Heart left ventricle (tissue), 16 donors: ENCODE data around the gene ZMIZ1. TPM values are rescaled to one million over a fixed set of nuclear protein-coding genes. Genes with fewer than 3 reads are reported as not detected.

ENCODE experiments used
- ATAC-seq, 4 donors: fragments of 200-7000 bp; cut with Tn5 transposase; one replicate each; pipeline ENCODE4 v1.9.1; 2020 to 2022; ENCODE audit warnings: moderate library complexity in 4 of 4, mild to moderate bottlenecking in 3 of 4, moderate number of reproducible peaks in 1 of 4
- DNase-seq, 5 donors: peaks; one replicate each; pipeline ENCODE4 v3.0.0-alpha.2; 2020
- H3K27ac ChIP-seq, 12 donors: fragments of 200-600 bp; sonication (generic) in 4 of 12; one replicate each; pipeline versions ENCODE4 v1.5.0 to v1.8.0; 2016 to 2022; ENCODE audit warnings: mild to moderate bottlenecking in 2 of 12
- H3K27me3 ChIP-seq, 9 donors: fragments of 200-600 bp; sonication (generic) in 2 of 9; one replicate each; pipeline versions ENCODE4 v1.5.1 to v1.8.0; 2016 to 2022; ENCODE audit warnings: mild to moderate bottlenecking in 3 of 9
- H3K36me3 ChIP-seq, 9 donors: fragments of 200-600 bp; sonication (generic) in 2 of 9; one replicate each; pipeline versions ENCODE4 v1.5.0 to v1.8.0; 2018 to 2022; ENCODE audit warnings: mild to moderate bottlenecking in 2 of 9
- H3K4me1 ChIP-seq, 12 donors: fragments of 200-600 bp; sonication (generic) in 4 of 12; one replicate each; pipeline versions ENCODE4 v1.5.0 to v1.8.0; 2016 to 2022; ENCODE audit warnings: mild to moderate bottlenecking in 3 of 12
- H3K4me3 ChIP-seq, 12 donors: fragments of 200-600 bp; sonication (generic) in 4 of 12; one replicate each; pipeline versions ENCODE4 v1.5.0 to v1.8.0; 2017 to 2022; ENCODE audit warnings: mild to moderate bottlenecking in 9 of 12, moderate library complexity in 4 of 12
- H3K9me3 ChIP-seq, 12 donors: fragments of 200-600 bp; sonication (generic) in 4 of 12; one replicate each; pipeline versions ENCODE4 v1.5.0 to v1.8.0; 2016 to 2022; ENCODE audit warnings: mild to moderate bottlenecking in 1 of 12
- CTCF ChIP-seq, 12 donors: fragments of 200-600 bp; sonication (generic) in 4 of 12; IDR thresholded peaks; one replicate each; pipeline versions ENCODE4 v1.5.0 to v1.8.0; 2018 to 2022; ENCODE audit warnings: antibody characterized with exemption in 12 of 12, mild to moderate bottlenecking in 5 of 12
- POLR2A ChIP-seq, 2 donors: fragments of 450-650 bp; IDR thresholded peaks; one replicate each; pipeline ENCODE4 v1.6.1; 2017; ENCODE audit warnings: antibody characterized with exemption in 2 of 2, mild to moderate bottlenecking in 2 of 2, moderate library complexity in 2 of 2
- WGBS, 4 donors: extraction: QIAGEN DNeasy Blood & Tissue Kit in 2 of 4; methylation state at CpG; one replicate each; pipeline versions ENCODE4 v1.1.5 to v1.1.7; 2013 to 2018; 5-methylcytosine and 5-hydroxymethylcytosine counted together
- intact Hi-C, 10 donors: fragments of 100-400 bp; cut with DNase I; formaldehyde crosslinking; loops; one replicate each; pipeline versions ENCODE4 v1.11.1 to v1.14.2; 2022
- polyA plus RNA-seq, 2 donors: library from polyadenylated mRNA; stranded (reverse); fragments of 200-250 nt; gene quantifications; one replicate each; pipeline ENCODE4 v1.2.3, GENCODE V29; 2013
- total RNA-seq, 9 donors: library from RNA; depleted of rRNA in 2 of 9; stranded (reverse); fragments of >200 nt in 2 of 9; fragmentation: NEBNext Ultra II Directional in 3 of 9; extraction: Animal tissue kit (Norgen Biotek cat#: 25700) in 3 of 9; gene quantifications; one replicate each; pipeline versions ENCODE4 v1.1.0 to v1.2.4, GENCODE V29; 2016 to 2023
- donor health status: ischemic (EF 13 %, LVEDD 7.1; RV severe dilation, severe dysfunction).
- donor health status: healthy with polysubstance abuse.
- donor health status: DM: no; HTN: yes; CAD: no.
- donor health status: DM: no; HTN: no; CAD: no.
- donor health status: ischemic (EF 25% LVEDD 6.9; RV normal size, moderate dysfunction).
- donor health status: ischemic (EF 25% LVEDD 5.7; RV mildly dilated, moderate dysfunction).
- donor health status: healthy.
- donor health status: DM: yes; HTN: yes; CAD: no.
- donor health status: ischemic (EF 35%, LVEDD 5.7; RV mildly dilated, moderate dysfunction).
- donor health status: nonischemic (EF 11% LVEDD 7.7; RV severe dilation, severe dysfunction).
- donor health status: DM: yes; HTN: yes; CAD: no.
- donor health status: PGD.
- donor health status: ischemic (EF 29% LVEDD 5.4; RV normal size, mild dysfunction).
- donor health status: nonischemic (EF 23%, LVEDD 6.1; RV moderate dilation, normal function).

The ZMIZ1 gene
- total and polyA plus RNA-seq, 11 donors = 19.7 to 75.4 (median 49.2) TPM

GRCh38 chr10:79226391-79227245 is 157.9 kb downstream of the ZMIZ1 start:
- Histone ChIP-seq H3K4me1 (peaks cover 20 to 66% (median 52%) of the 10 kb centered on the region in 12 donors), H3K9me3 (no peaks in the 10 kb centered on the region), H3K27me3 (no peaks in the 10 kb centered on the region), H3K4me3 (no peak overlapping the region), H3K36me3 (peaks cover 0 to 77% (median 26%) of the 10 kb centered on the region in 9 donors), H3K27ac (peak overlapping the region in 1 of 12 donors; percentile 90)
- DNase-seq (no peak), ATAC-seq (no peak)
- TF ChIP-seq POLR2A (IDR thresholded peaks at IDR 0.05) = no peak
- no peak for TF ChIP-seq CTCF (IDR thresholded peaks at IDR 0.05)
- 81 to 97% (median 96%) methylated on average over 4 of the region's 4 CpGs for WGBS, 4 donors
- intact Hi-C loops = loop anchor here in 3 of 10 donors (10.0 kb wide), 2 partner anchors 48 to 58 kb away; no protein-coding TSS in a partner anchor

- H3K27ac ChIP-seq = peak overlapping the region in 1 of 12 donors; percentile 33
- TF ChIP-seq CTCF (IDR thresholded peaks at IDR 0.05) (no peak), POLR2A (IDR thresholded peaks at IDR 0.05) (no peak)
- H3K27me3 ChIP-seq = no peaks in the 10 kb centered on the region
- peaks cover 3 to 56% (median 28%) of the 10 kb centered on the region in 12 donors for H3K4me1 ChIP-seq
- H3K9me3 ChIP-seq = no peaks in the 10 kb centered on the region
- 53 to 69% (median 63%) methylated on average over 4 to 5 of the region's 5 CpGs for WGBS, 4 donors
- intact Hi-C loops = loop anchor here in 3 of 10 donors (10.0 kb wide), 2 partner anchors 46 to 56 kb away; no protein-coding TSS in a partner anchor
- H3K4me3 ChIP-seq = no peak overlapping the region
- ATAC-seq (no peak), DNase-seq (no peak)
- peaks cover 0 to 84% (median 27%) of the 10 kb centered on the region in 9 donors for H3K36me3 ChIP-seq
These were observed 160.3 kb downstream of the ZMIZ1 start for GRCh38 chr10:79229071-79229541.

- TF ChIP-seq CTCF (IDR thresholded peaks at IDR 0.05) (no peak), POLR2A (IDR thresholded peaks at IDR 0.05) (no peak)
- no peak overlapping the region for H3K4me3 ChIP-seq
- no peaks in the 10 kb centered on the region for H3K27me3 ChIP-seq
- WGBS, 4 donors = 54 to 65% (median 58%) methylated on average over 11 to 12 of the region's 12 CpGs
- no peaks in the 10 kb centered on the region for H3K9me3 ChIP-seq
- H3K27ac ChIP-seq = peak overlapping the region in 6 of 12 donors; percentile 26 to 44 (median 33)
- H3K36me3 ChIP-seq = peaks cover 0 to 84% (median 27%) of the 10 kb centered on the region in 9 donors
- peaks cover 0 to 56% (median 27%) of the 10 kb centered on the region in 12 donors for H3K4me1 ChIP-seq
- intact Hi-C loops = loop anchor here in 3 of 10 donors (10.0 kb wide), 2 partner anchors 45 to 55 kb away; no protein-coding TSS in a partner anchor
- DNase-seq (no peak), ATAC-seq (peak in 1 of 4 donors; percentile 15)
These were observed 161.1 kb downstream of the ZMIZ1 start for GRCh38 chr10:79229830-79230327.

- Histone ChIP-seq H3K4me3 (no peak overlapping the region), H3K4me1 (peaks cover 0 to 56% (median 29%) of the 10 kb centered on the region in 12 donors), H3K9me3 (no peaks in the 10 kb centered on the region), H3K27ac (peak overlapping the region in 4 of 12 donors; percentile 18 to 39 (median 30)), H3K36me3 (peaks cover 0 to 86% (median 27%) of the 10 kb centered on the region in 9 donors), H3K27me3 (no peaks in the 10 kb centered on the region)
- WGBS, 4 donors = 48 to 61% (median 54%) methylated on average over 16 of the region's 16 CpGs
- TF ChIP-seq CTCF (IDR thresholded peaks at IDR 0.05) (no peak), POLR2A (IDR thresholded peaks at IDR 0.05) (no peak)
- no peak for DNase-seq
- peak in 2 of 4 donors; percentile 9 to 16 for ATAC-seq
- intact Hi-C loops = no loop called here
These were observed 161.6 kb downstream of the ZMIZ1 start for GRCh38 chr10:79230328-79230830.
